Stimulated activated CD4-positive, alpha-beta T cell treated with anti-CD3 and anti-CD28 coated beads, Interleukin-4, amount 100 ng/mL, for 24 hours (primary cell): Measurements from ENCODE around the gene KNOP1.

ENCODE experiments used
- DNase-seq: peaks from one replicate; pipeline ENCODE4 v3.0.0-alpha.2; 2020

The KNOP1 gene

DNA sequence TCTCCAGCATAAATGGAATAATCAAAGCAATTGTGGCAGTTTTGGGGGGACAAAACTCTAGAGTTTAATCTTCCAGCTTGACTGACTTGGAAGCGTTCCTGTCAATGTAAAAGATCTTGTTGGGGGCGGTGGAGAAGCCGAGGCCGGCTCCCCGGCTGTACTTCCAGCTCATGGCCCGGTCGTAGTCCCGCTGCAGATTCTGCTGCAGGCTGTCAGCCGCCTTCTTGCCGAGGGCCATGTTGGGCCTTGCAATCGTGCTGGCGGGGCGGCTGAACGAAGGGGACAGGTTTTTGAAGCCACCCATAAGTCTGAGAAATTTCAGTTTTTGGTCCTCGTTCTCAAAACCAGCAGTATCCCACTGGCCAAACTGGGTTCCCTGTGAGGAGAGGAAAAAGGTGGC, 11.2 kb downstream of the KNOP1 start:
- no peak for DNase-seq

DNA sequence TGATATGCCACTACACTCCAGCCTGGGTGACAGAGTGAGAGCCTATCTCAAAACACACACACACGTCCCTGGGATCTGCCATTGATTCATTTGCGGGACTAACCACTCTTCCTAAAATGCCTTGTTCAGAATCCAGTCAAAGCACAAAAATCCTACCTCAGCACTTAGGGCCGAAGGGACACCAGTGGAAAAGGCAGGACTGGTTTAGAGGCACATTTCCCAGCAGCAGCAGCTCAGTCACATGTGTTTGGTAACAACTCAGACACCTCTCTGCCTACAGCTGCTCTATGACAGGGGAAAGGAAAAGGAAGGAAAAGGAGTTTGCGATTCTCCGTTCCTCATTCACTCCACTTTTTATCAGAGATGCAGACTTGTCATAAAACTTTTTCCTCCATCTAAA, 12.2 kb downstream of the KNOP1 start:
- DNase-seq = no peak

DNA sequence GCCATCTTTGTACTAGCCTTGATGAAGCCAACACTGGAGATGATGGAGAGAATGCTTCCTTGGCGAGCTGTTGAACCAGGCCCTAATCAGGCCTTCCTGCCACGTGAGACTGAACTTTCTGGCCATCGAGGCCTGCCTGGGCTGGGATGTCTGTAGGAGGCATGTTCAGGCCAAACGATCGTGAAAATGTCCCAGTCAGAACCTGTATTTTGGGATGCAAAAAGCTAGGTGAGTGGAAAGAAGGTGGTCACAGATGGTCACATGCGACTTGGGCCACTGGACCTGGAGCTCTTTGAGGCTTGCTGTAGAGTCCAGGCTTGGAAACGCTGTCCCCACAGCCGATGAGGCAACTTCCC, 12.9 kb downstream of the KNOP1 start:
- no peak for DNase-seq

DNA sequence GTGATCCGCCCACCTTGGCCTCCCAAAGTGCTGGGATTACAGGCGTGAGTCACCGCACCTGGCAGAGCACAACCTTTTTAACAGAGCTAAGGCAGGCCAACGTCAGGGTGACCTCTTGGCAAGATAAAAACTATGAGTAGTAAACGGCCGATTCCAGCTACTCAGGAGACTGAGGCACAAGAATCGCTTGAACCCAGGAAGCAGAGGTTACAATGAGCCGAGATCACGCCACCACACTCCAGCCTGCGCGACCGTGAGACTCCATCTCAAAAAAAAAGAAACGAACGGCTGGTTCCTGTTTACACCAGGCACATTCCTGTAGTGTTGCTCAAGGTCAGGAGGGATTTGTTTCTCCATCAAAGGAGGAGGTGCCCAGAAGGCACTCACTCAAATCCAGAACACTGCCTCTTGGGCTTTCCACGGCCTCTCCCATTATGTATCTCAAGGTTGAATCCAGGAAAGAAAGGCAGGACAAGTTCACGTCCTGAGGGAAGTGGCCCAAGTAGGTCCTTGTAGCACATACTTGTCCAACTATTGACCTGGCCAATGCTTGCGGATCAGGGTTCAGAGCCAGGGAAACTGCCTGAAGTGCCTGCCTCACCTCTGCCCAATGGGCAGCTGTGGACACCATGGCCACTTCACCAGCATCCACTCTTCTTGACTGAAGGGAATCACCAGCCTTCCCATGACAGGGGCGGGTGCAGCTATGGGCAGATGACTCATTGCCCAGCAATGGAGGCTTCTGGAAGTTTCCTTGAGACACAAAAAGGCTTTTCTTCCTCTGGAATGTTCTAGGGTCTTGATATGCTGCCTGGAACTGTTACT, 13.5 kb downstream of the KNOP1 start:
- no peak for DNase-seq

DNA sequence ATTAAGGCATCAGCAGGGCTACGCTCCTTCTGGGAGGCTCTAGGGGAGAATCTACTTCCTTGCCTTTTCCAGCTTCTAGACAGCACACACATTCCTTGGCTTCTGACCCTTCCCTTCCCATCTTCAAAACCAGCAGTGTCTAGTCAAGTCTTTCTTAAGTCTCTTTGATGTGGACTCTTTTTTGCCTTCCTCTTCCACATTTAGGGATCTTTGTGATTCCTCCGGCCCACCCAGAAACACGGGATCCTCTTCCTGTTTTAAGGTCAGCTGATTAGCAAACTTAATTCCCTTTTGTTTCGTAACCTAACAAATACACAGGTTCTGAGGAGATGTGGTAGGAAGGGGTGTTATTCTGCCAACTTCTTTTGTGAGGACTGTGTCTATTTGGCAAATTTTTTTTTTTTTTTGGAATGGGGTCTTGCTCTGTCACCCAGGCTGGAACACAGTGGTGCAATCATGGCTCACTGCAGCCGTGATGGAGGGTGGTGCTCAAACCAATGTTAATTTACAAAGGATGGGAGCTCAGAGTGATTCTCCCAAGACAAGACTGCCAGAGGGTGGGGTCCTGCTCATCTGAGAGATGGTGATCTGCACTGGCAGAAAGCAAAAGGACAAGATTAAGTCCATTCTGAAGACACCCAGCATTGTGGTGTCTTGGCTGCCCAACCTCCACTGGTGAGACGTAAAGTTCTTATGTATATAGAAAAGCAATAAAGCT, 14.7 kb downstream of the KNOP1 start:
- DNase-seq = no peak

DNA sequence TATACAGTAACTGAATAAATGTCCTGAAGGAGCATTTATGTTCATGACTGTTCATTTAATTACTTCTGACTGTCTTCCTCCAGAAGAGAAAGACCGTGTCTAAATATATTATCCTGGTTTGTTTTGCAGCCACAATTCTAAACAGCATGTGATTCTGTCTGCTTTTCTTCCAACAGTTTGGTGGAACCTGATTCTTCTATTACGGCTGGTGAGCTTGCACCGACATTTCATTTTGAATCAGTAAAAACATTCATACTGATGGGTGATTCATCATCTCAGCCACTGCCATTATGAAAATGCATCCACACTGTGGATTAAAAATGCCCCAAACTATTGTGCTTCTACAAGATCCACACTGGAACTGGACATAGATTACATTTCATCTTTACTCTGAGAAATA, 16.9 kb downstream of the KNOP1 start:
- no peak for DNase-seq

DNA sequence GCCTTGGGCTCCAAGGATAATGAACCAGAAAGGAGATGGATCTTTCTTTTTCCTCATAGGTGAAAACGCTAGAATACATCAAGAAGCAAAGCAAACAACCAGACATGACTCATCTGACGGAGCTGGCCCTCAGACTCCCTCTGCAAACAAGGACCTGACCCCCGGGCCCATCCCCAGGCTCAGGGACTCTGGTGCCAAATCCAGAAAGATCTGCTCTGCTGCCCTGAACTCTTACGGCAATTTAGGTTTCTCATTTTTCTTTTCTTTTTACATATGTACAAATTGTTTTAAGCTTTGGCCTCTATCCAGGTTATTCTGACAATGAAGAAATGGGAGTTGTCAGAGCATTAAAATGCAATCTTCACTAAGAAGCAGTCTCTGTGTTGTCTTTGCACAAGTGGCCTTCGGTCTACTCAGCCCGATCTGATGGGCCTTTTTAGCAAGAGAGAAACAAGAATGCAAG, 17.7 kb downstream of the KNOP1 start:
- no peak for DNase-seq

DNA sequence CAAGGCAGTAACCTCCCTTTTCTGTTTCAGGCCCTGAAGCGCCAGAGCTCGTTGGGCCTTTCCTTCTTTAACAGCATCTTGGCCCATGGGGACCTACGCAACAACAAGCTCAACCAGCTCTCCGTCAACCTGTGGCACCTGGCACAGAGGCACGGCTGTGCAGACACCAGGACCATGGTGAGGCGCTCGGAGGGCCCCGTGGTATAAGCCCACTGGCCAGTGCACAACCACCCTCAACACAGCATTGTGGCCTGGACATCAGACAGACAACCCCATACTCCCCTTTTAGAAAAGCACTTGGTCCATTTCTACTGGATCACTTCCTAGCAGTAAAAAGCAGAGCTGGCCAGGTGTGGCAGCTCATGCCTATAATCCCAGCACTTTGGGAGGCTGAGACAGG, 18.6 kb downstream of the KNOP1 start:
- no peak for DNase-seq

DNA sequence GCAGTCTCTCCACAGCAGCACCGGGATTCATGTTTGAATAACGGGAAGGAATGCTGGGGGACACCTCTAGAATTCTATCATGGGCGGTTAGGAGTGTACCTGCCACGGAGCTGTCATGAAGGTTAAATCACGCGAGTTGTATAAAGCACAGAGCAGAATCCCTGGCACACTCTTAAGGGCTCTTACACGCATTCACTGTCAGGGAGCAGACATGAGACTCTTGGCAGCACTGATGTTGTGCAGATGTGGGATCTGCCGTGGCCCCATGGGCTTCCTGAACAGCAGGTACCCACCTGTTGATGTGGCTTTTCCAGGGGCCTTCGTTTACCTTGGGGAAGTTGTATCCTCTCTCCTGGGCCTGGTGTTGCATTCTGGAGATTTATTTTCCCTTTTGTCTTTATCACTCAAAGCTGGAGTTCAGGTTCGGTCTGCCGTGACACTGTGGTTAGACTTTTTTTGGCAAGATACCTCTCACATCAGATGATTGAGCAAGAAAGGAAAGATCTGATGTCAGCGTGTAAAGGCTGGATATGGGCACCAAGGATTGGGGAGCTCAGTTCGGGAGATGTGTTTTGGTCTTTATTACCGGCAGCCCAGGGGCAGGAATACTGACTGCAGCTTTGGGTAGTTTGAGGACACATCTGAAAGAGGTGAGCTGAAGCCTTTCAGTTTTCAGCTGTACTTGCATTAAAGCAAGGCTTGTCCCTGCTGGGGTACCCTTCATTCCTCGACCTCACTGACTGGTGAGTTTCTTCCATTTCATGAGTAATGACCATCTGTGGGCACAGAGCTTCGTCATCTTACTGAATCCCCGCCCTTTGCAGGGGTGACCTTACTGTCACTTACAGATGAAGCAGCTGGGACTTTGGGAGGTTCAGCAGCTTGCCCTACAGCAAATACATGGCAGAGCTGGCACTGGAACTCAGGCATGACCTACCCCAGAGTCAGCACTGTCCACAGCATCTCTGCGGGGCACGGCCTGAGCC, 19.3 kb downstream of the KNOP1 start:
- no peak for DNase-seq

DNA sequence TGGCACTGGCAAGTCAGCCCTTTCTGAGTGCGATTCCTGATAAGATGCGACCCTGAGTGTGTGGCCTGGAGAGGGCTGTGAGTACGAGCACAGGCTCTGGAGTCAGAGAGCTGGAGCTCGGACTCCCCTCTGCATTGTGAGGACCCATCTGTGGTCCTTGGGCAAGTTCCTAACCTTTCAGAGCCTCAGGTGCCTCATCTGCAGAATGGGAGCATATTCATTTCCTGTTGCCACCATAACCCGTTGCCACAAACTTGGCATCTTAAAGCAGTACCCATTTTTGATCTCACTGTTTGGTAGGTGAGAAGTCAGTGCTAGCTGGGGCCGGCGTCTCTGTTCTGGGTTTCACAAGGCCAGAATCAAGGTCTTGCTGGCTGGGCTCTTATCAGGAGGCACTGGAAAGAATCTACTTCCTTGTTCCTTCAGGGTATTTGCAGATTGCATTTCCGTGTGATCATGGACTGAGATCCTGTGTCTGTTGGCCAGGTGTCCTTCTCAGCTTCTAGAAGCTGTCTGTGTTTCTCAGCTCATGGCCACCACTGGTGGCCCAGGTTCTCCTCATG, 20.2 kb downstream of the KNOP1 start:
- no peak for DNase-seq

DNA sequence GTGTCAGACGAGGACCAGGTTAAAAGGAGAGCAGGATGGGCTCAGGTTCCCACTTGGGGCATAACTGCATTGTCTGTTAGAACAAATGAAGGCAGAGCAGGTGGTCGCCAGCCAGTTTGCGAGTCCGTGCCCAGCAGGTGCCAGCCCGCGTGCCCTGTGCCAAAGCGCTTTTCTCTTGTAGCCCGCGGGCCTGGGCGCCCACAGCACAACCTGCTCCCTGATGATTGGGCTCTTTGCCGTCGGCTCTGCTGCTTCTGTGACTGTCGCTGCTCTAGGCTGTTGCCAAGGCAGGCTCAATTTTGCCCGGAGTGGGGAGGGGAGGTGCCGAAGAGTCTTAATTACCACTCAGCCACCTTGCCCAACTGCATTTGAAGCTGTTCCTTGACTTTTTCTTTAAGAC, 21.1 kb downstream of the KNOP1 start:
- no peak for DNase-seq

DNA sequence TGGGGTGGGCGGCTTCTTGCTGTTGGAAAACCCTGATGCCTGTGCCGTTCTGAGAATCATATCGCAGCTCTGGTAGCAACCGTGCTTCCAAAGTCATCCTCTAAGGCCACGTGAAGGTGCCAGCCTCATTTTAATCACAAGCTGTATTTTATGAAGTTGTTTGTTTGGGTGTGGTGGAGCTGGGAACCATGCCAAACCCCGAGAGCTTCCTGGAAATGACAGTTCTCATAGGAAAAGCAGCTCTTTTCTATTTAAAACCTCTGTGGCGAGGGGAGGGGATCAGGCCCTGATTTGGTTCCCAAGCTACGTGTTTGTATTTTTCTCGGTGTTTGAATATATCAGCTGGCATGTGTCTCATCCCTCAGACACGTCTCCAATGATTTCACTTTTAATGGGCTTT, 21.7 kb downstream of the KNOP1 start:
- peak; percentile 44 for DNase-seq

DNA sequence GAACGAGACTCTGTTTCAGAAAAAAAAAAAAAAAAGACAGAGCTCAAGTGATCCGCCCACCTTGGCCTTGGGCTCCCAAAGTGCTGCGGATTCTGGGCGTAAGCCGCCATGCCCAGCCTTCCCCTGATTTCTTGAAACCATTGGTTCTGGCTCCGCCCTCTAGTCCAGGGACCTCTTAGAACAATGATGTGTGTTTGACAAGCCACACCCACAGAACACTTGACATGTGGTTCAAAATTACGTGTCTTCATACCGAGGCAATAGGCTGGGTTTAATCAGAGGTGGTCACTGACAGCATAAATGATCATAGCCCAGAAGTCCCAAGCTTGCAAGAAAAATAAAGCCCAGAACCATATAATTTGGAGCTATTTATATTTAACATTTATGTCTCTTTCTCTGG, 23.0 kb downstream of the KNOP1 start:
- no peak for DNase-seq

DNA sequence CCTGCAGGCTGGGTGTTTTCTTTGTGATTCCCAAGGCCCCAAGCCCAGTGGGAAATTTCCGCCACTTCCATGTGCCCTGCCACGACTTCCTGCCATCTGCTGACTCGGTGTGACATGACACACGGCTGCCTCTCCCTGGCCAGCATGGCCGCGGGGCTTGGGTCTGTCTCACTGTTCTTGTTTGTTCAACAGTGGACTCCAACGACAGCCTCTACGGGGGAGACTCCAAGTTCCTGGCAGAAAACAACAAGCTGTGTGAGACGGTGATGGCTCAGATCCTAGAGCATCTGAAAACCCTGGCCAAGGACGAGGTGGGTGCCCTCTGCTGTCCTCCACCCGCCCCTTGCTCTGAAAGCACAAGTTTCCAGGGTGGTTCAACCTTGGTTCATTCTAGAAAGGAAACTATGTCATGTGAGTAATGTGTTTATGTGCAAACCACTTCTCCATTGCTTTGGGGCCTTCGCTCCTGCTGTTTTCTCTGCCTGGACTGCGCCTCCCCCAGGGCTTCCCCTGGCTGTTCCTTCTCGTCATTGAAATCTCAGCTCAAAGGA, 26.8 kb downstream of the KNOP1 start:
- DNase-seq = no peak

DNA sequence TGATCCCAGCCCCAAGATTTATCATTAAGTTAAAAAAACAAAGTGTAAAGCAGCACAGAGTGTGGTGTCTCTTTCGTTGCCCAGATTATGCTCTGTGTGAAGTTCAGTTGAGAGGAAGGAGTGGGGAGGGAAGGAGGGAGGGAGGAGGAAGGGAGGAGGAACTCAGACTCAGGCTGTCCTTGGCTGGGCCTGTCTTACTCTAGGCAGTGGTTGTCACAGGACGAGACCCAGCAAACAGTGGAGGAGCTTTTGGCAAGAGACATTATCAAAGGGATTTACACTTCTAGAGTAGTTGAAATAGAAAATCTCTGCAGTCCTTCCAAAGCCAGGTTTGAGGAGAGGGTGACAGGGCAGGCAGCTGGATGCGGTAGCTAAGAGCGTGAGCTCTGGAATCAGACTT, 27.8 kb downstream of the KNOP1 start:
- DNase-seq = no peak

DNA sequence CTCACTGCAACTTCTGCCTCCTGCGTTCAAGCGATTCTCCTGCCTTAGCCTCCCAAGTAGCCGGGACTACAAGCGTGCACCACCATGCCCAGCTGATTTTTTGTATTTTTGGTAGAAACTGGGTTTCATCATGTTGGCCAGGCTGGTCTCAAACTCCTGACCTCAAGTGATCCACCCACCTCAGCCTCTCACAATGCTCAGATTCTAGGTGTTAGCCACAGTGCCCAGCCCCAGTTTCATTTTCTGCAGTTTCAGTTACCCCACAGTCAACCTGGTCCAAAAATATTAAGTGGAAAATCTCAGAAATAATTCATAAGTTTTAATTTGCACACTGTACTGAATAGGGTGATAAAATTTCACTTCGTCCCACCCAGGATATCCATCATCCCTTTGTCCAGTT, 28.7 kb downstream of the KNOP1 start:
- no peak for DNase-seq

DNA sequence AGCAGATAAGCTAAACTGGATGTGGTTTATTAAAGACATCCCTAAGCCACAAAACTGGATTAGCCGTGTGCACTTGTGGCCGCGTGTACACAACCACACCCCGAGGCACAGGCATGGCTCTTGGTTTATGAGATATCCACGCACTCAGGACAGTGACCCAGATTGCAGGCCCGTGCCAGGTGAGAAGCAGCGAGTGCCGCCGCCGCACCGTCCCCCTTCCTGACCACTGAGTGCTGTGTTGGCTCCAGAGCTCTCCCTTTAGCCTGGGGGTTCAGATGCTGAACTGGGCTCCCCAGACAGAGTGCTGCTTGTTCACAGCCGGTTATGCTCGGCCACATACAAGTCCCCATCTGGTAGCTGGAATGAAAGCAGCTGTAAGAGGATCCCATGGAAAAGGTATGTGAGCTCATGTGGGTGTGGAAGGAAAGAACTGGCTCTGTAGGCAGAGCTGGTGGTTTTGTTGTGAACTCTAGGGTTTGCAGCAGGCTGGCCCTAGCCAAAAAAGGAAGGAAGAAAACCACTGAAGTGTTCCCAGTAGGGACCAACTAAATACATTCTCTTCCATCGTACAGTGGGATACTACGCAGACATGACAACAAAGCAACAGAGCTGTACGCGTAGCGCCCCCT, 29.5 kb downstream of the KNOP1 start:
- no peak for DNase-seq

DNA sequence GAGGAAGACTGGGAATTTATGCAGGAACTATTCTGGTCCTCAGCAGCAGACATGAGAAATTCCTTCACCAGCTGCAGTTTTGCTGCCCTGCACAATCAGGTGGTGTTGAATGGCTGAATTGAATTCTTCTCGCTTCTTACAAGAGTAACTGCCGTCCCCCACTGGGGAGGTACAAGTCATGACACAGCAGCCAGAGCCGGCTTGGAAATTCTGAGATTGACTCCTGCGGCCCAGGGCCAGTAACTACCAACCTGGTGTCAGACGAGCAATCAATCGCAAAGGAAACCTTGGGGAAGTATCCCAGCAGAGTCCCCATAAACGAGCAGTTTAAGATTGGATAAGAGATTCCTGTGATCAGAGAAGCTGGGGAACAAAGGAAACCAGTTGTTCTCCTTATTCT, 30.7 kb downstream of the KNOP1 start:
- DNase-seq = no peak

DNA sequence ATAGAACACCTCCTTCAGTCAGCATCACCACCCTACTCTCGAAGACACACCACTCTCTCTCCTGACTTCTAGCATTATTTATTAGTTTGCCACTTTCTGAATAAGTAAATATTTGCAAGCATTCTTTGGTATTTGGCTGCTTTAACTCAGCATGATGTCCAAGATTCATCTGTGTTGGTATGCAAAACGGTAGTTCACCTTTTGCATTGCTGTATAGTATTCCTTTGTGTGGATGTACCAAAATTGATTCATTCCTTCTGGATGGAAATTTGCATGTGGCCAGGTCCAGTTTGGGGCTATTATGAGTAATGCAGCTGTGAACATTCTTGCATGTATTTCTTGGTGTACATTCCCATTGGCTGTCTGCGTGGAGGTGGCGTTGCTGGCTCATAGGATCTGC, 32.9 kb downstream of the KNOP1 start:
- DNase-seq = no peak

DNA sequence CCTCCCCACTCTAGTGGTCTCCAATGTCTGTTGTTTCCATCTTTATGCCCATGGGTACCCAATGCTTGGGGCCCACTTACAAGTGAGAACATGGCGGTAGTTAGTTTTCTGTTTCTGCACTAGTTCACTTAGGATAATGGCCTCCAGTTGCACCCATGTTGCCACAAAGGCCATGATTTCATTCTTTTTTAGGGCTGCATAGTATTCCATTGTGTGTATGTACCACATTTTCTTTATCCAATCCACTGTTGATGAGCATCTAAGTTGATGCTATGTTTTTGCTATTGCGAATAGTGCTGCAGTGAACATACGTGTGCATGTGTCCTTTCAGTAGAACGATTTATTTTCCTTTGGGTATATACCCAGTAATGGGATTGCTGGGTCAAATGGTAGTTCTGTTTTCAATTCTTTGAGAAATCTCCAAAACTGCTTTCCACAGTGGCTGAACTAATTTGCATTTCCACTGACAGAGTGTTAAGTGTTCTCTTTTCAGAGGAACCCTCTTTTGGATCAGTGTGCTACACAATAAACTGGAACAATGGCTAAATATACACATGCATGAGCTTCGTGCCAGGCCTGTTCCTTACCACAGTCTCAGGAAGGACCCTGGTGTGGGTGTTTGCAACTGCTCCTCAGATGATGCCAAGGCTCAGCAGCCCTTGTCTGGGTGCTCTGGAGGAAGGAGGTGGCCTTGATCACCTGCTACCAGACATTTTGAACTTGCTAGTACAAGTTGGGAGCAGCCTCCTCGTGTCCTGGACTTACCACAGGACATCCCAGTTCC, 34.4 kb downstream of the KNOP1 start:
- DNase-seq = no peak

DNA sequence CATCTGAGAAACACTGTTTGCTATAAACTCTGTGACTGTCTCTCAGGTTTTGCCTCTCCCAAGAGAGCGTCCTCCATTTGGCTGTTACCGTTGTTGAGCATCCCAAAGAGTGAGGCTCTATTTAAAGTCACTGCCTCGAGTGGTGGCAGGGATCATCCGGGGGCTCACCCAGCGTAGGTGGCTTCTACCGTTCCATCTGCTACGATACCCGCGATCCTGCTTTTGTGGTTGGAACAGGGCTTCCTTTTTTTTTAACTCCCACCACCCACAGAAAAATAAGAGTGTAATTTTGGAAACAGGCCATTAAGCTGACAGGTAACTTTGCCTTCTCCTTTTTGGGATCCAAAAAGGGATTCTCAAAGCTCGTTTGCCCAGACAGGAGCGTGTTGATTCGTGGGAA, 36.4 kb downstream of the KNOP1 start:
- DNase-seq = no peak
